ENCODE data around the gene LIMCH1.

LIMCH1 gene

GRCh38 chr4:41554905-41555304 is 16.9 kb downstream of the LIMCH1 start:
- no peaks in the 10 kb centered on the region for H3K36me3 ChIP-seq (ENCODE audit: insufficient read depth, low read length)
- H3K9me3 ChIP-seq (ENCODE audit: low read length) = no peaks in the 10 kb centered on the region
- H3K4me1 ChIP-seq (ENCODE audit: insufficient read depth, low read length) = peaks cover 26% of the 10 kb centered on the region
- H2AFZ ChIP-seq (ENCODE audit: low read depth, low read length) = no peak overlapping the region
- no peak overlapping the region for H3K4me3 ChIP-seq (ENCODE audit: low read length)
- no peaks in the 10 kb centered on the region for H3K27me3 ChIP-seq (ENCODE audit: insufficient read depth, low read length)

GRCh38 chr4:41556526-41556925 is 18.6 kb downstream of the LIMCH1 start:
- no peaks in the 10 kb centered on the region for H3K27me3 ChIP-seq (ENCODE audit: insufficient read depth, low read length)
- peaks cover 42% of the 10 kb centered on the region for H3K4me1 ChIP-seq (ENCODE audit: insufficient read depth, low read length)
- no peaks in the 10 kb centered on the region for H3K9me3 ChIP-seq (ENCODE audit: low read length)
- H3K36me3 ChIP-seq (ENCODE audit: insufficient read depth, low read length) = no peaks in the 10 kb centered on the region
- no peak overlapping the region for H3K4me3 ChIP-seq (ENCODE audit: low read length)
- no peak overlapping the region for H2AFZ ChIP-seq (ENCODE audit: low read depth, low read length)

DNA sequence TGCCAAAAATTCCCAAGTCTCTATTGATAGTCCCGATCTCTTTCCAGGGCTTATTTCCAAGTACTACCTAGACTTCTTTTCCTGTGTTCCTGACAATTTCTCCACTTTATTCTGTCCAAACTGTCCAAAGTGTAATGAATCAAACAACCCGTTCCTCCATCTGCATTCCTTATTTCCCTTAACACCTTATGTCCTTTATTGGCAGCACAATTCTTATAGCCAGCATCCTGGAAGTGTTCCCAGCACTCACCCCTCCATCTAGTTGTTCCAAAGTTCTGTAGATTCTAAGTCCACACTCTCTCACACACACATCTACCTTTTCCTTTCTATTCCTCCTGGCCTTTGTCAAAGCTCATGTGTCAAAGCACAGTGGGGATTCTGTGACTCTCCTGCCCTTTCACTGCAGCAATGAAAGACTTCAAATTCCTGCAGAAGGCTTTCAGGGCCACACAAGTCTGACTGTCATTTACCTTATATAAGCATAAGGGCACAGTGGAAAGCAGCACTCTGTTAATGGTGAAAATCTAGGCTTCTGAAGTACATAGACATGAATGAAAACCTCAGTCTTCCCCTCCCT is 22.1 kb downstream of the LIMCH1 start:
- peaks cover 46% of the 10 kb centered on the region for H3K4me1 ChIP-seq (ENCODE audit: insufficient read depth, low read length)
- no peaks in the 10 kb centered on the region for H3K36me3 ChIP-seq (ENCODE audit: insufficient read depth, low read length)
- H2AFZ ChIP-seq (ENCODE audit: low read depth, low read length) = no peak overlapping the region
- H3K4me3 ChIP-seq (ENCODE audit: low read length) = no peak overlapping the region
- no peaks in the 10 kb centered on the region for H3K9me3 ChIP-seq (ENCODE audit: low read length)
- H3K27me3 ChIP-seq (ENCODE audit: insufficient read depth, low read length) = no peaks in the 10 kb centered on the region

DNA sequence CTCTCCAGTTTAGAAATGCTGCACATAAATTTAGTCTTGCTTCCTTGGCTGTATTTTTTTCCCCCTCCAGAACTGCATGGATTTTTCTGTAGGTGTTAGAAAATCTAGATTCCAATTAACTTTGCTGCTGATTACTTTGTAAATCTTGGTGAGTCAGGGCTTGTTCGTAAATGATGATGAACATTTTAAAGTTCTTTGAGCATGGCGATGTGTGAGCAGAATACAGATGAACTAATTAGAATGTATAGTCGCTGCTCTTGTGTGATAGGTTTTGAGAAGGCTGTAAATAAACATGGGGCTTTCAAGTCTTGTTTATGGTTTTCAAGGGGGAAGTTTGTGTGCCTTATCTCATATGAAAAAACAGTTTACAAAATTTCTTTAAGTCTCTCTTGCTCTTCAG is 23.3 kb downstream of the LIMCH1 start:
- no peak overlapping the region for H2AFZ ChIP-seq (ENCODE audit: low read depth, low read length)
- peaks cover 39% of the 10 kb centered on the region for H3K4me1 ChIP-seq (ENCODE audit: insufficient read depth, low read length)
- peak overlapping the region; percentile 6 for H3K4me3 ChIP-seq (ENCODE audit: low read length)
- no peaks in the 10 kb centered on the region for H3K9me3 ChIP-seq (ENCODE audit: low read length)
- no peaks in the 10 kb centered on the region for H3K36me3 ChIP-seq (ENCODE audit: insufficient read depth, low read length)
- H3K27me3 ChIP-seq (ENCODE audit: insufficient read depth, low read length) = no peaks in the 10 kb centered on the region

GRCh38 chr4:41567186-41567585 is 29.2 kb downstream of the LIMCH1 start:
- H3K4me1 ChIP-seq (ENCODE audit: insufficient read depth, low read length) = peaks cover 29% of the 10 kb centered on the region
- no peaks in the 10 kb centered on the region for H3K27me3 ChIP-seq (ENCODE audit: insufficient read depth, low read length)
- H2AFZ ChIP-seq (ENCODE audit: low read depth, low read length) = no peak overlapping the region
- H3K4me3 ChIP-seq (ENCODE audit: low read length) = no peak overlapping the region
- H3K9me3 ChIP-seq (ENCODE audit: low read length) = no peaks in the 10 kb centered on the region
- H3K36me3 ChIP-seq (ENCODE audit: insufficient read depth, low read length) = no peaks in the 10 kb centered on the region

- Histone ChIP-seq H3K36me3 (ENCODE audit: insufficient read depth, low read length) (no peaks in the 10 kb centered on the region), H3K4me1 (ENCODE audit: insufficient read depth, low read length) (peaks cover 21% of the 10 kb centered on the region), H2AFZ (ENCODE audit: low read depth, low read length) (no peak overlapping the region), H3K4me3 (ENCODE audit: low read length) (no peak overlapping the region), H3K9me3 (ENCODE audit: low read length) (no peaks in the 10 kb centered on the region), H3K27me3 (ENCODE audit: insufficient read depth, low read length) (no peaks in the 10 kb centered on the region)
These were observed 30.4 kb downstream of the LIMCH1 start for GRCh38 chr4:41568363-41568762.

- H3K4me1 ChIP-seq (ENCODE audit: insufficient read depth, low read length) = peaks cover 21% of the 10 kb centered on the region
- no peaks in the 10 kb centered on the region for H3K36me3 ChIP-seq (ENCODE audit: insufficient read depth, low read length)
- no peaks in the 10 kb centered on the region for H3K9me3 ChIP-seq (ENCODE audit: low read length)
- no peak overlapping the region for H2AFZ ChIP-seq (ENCODE audit: low read depth, low read length)
- no peaks in the 10 kb centered on the region for H3K27me3 ChIP-seq (ENCODE audit: insufficient read depth, low read length)
- no peak overlapping the region for H3K4me3 ChIP-seq (ENCODE audit: low read length)
These were observed 32.0 kb downstream of the LIMCH1 start for GRCh38 chr4:41569961-41570360.

DNA sequence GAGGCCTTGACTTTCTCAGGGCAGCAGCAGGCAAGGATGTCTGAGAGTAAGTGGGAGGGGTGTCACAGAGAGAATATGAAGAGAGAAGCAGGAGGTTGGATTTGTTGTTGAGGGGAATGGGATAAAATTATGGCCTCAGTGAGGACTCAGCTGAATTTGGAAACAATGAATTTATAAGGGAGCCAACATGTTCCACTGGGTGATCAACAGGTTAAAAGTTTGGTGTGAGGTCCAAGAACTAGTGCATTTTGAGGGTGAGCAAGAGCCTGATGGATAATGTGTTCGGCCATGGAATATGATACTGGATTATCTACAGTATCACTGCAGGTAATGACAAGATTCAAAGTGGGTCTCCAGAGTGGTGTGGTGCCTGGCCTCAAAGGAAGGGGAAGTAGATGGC is 33.5 kb downstream of the LIMCH1 start:
- Histone ChIP-seq H2AFZ (ENCODE audit: low read depth, low read length) (no peak overlapping the region), H3K4me1 (ENCODE audit: insufficient read depth, low read length) (peaks cover 27% of the 10 kb centered on the region), H3K36me3 (ENCODE audit: insufficient read depth, low read length) (no peaks in the 10 kb centered on the region), H3K9me3 (ENCODE audit: low read length) (no peaks in the 10 kb centered on the region), H3K4me3 (ENCODE audit: low read length) (no peak overlapping the region), H3K27me3 (ENCODE audit: insufficient read depth, low read length) (no peaks in the 10 kb centered on the region)

DNA sequence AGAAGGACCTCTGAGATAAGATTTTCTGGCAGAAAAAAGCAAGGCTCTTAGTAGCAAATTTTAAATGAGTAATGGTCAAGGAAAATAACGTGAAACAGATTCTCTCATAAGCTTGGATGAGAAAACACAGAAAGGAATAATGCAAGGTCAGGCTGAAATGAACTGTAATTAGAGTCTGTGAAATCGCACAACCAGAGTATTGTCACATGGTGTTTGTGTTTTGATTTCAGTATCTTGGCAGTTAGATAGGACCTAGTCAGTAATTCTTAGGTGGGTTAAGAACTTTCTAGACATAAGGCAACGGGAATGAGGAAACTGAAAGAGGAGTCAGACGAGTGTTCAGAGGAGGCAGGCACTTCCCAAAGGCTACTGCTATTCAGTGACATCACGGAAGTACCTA is 34.6 kb downstream of the LIMCH1 start:
- Histone ChIP-seq H3K36me3 (ENCODE audit: insufficient read depth, low read length) (no peaks in the 10 kb centered on the region), H3K4me3 (ENCODE audit: low read length) (no peak overlapping the region), H2AFZ (ENCODE audit: low read depth, low read length) (no peak overlapping the region), H3K9me3 (ENCODE audit: low read length) (no peaks in the 10 kb centered on the region), H3K27me3 (ENCODE audit: insufficient read depth, low read length) (no peaks in the 10 kb centered on the region), H3K4me1 (ENCODE audit: insufficient read depth, low read length) (peaks cover 27% of the 10 kb centered on the region)

DNA sequence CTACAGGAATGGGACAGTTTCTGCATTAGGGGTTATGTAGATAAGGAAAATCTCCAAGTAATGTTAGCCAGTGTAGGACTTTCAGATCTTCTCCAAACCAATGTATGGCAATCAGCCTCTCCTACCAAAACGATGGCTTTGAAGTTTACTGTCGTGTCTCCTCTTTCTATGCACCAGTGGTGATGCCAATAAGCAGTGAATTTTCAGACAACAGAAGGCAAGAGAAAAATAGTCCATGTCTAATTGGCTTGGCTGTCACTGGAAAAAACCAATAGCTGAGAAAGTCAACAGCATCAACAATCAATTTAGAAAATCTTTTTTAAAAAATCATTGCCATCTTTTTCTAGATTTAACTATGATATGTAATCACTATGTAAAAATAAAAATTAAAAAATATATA is 35.0 kb downstream of the LIMCH1 start:
- Histone ChIP-seq H3K27me3 (ENCODE audit: insufficient read depth, low read length) (no peaks in the 10 kb centered on the region), H3K36me3 (ENCODE audit: insufficient read depth, low read length) (no peaks in the 10 kb centered on the region), H2AFZ (ENCODE audit: low read depth, low read length) (no peak overlapping the region), H3K4me3 (ENCODE audit: low read length) (no peak overlapping the region), H3K4me1 (ENCODE audit: insufficient read depth, low read length) (peaks cover 27% of the 10 kb centered on the region), H3K9me3 (ENCODE audit: low read length) (no peaks in the 10 kb centered on the region)

- H3K27me3 ChIP-seq (ENCODE audit: insufficient read depth, low read length) = no peaks in the 10 kb centered on the region
- no peaks in the 10 kb centered on the region for H3K36me3 ChIP-seq (ENCODE audit: insufficient read depth, low read length)
- H3K9me3 ChIP-seq (ENCODE audit: low read length) = peaks cover 2% of the 10 kb centered on the region
- H3K4me3 ChIP-seq (ENCODE audit: low read length) = no peak overlapping the region
- H3K4me1 ChIP-seq (ENCODE audit: insufficient read depth, low read length) = peaks cover 27% of the 10 kb centered on the region
- no peak overlapping the region for H2AFZ ChIP-seq (ENCODE audit: low read depth, low read length)
These were observed 35.6 kb downstream of the LIMCH1 start for GRCh38 chr4:41573502-41574001.

GRCh38 chr4:41575207-41575606 is 37.2 kb downstream of the LIMCH1 start:
- H3K9me3 ChIP-seq (ENCODE audit: low read length) = peaks cover 2% of the 10 kb centered on the region
- no peaks in the 10 kb centered on the region for H3K27me3 ChIP-seq (ENCODE audit: insufficient read depth, low read length)
- H3K4me1 ChIP-seq (ENCODE audit: insufficient read depth, low read length) = peaks cover 11% of the 10 kb centered on the region
- no peak overlapping the region for H2AFZ ChIP-seq (ENCODE audit: low read depth, low read length)
- no peak overlapping the region for H3K4me3 ChIP-seq (ENCODE audit: low read length)
- H3K36me3 ChIP-seq (ENCODE audit: insufficient read depth, low read length) = no peaks in the 10 kb centered on the region

DNA sequence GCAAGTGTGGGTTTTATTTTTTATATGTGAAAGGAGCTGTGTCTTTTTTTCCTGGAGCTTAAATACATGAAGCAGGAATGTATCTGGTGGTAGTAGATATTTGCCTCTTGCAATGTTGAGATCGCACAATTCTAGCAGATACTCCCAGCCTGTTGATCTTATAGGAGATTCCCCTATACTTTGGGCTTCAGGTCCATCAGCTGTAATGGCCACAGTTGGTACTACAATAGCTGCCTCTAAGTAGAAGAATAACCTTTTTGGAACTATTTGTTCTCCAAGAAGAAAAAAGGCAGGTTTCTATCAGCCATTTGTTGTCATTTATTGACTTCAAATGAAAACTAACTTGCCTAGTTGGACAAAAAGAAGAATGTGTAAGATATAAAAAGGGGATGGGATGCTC is 37.7 kb downstream of the LIMCH1 start:
- H3K4me3 ChIP-seq (ENCODE audit: low read length) = no peak overlapping the region
- H3K9me3 ChIP-seq (ENCODE audit: low read length) = peaks cover 2% of the 10 kb centered on the region
- H3K27me3 ChIP-seq (ENCODE audit: insufficient read depth, low read length) = no peaks in the 10 kb centered on the region
- no peaks in the 10 kb centered on the region for H3K36me3 ChIP-seq (ENCODE audit: insufficient read depth, low read length)
- peaks cover 6% of the 10 kb centered on the region for H3K4me1 ChIP-seq (ENCODE audit: insufficient read depth, low read length)
- no peak overlapping the region for H2AFZ ChIP-seq (ENCODE audit: low read depth, low read length)

GRCh38 chr4:41579043-41579442 is 41.1 kb downstream of the LIMCH1 start:
- H3K4me1 ChIP-seq (ENCODE audit: insufficient read depth, low read length) = peaks cover 6% of the 10 kb centered on the region
- H3K27me3 ChIP-seq (ENCODE audit: insufficient read depth, low read length) = no peaks in the 10 kb centered on the region
- peaks cover 2% of the 10 kb centered on the region for H3K9me3 ChIP-seq (ENCODE audit: low read length)
- no peak overlapping the region for H3K4me3 ChIP-seq (ENCODE audit: low read length)
- H3K36me3 ChIP-seq (ENCODE audit: insufficient read depth, low read length) = no peaks in the 10 kb centered on the region
- H2AFZ ChIP-seq (ENCODE audit: low read depth, low read length) = no peak overlapping the region

Data from neuron (in vitro differentiated cells).